ENCODE results near the gene MEI1.

MEI1 gene

GRCh38 chr22:41801886-41802285, 102.6 kb downstream of the MEI1 start:
- no peak for DNase-seq (ENCODE audit: extremely low read depth, low read depth)
- peak overlapping the region; percentile 85 for H3K4me3 ChIP-seq (replicated peaks; ENCODE audit: low read depth, low read length)
- no peak for TF ChIP-seq CTCF (IDR thresholded peaks at IDR 0.05; ENCODE audit: low read depth, low read length, missing control alignments)

- TF ChIP-seq CTCF (IDR thresholded peaks at IDR 0.05; ENCODE audit: low read depth, low read length, missing control alignments) = no peak
- no peak overlapping the region for H3K4me3 ChIP-seq (replicated peaks; ENCODE audit: low read depth, low read length)
- DNase-seq (ENCODE audit: extremely low read depth, low read depth) = no peak
Measured at GRCh38 chr22:41805639-41806038, 106.3 kb downstream of the MEI1 start.

GRCh38 chr22:41808400-41808799, 109.1 kb downstream of the MEI1 start:
- TF ChIP-seq CTCF (IDR thresholded peaks at IDR 0.05; ENCODE audit: low read depth, low read length, missing control alignments) = no peak
- no peak for DNase-seq (ENCODE audit: extremely low read depth, low read depth)
- no peak overlapping the region for H3K4me3 ChIP-seq (replicated peaks; ENCODE audit: low read depth, low read length)

- DNase-seq (ENCODE audit: extremely low read depth, low read depth) = no peak
- no peak overlapping the region for H3K4me3 ChIP-seq (replicated peaks; ENCODE audit: low read depth, low read length)
- no peak for TF ChIP-seq CTCF (IDR thresholded peaks at IDR 0.05; ENCODE audit: low read depth, low read length, missing control alignments)
Measured at GRCh38 chr22:41810022-41810421, 110.7 kb downstream of the MEI1 start.

- no peak for TF ChIP-seq CTCF (IDR thresholded peaks at IDR 0.05; ENCODE audit: low read depth, low read length, missing control alignments)
- DNase-seq (ENCODE audit: extremely low read depth, low read depth) = no peak
Measured at GRCh38 chr22:41812805-41813545, 113.7 kb downstream of the MEI1 start.

GRCh38 chr22:41813726-41814410, 114.6 kb downstream of the MEI1 start:
- H3K4me3 ChIP-seq (replicated peaks; ENCODE audit: low read depth, low read length) = no peak overlapping the region
- no peak for TF ChIP-seq CTCF (IDR thresholded peaks at IDR 0.05; ENCODE audit: low read depth, low read length, missing control alignments)
- DNase-seq (ENCODE audit: extremely low read depth, low read depth) = no peak

More at GRCh38 chr22:41812805-41813545, 113.7 kb downstream of the MEI1 start:
- H3K4me3 ChIP-seq (replicated peaks; ENCODE audit: low read depth, low read length) = no peak overlapping the region

Data from HFF-Myc (cell line).